ENCODE results near the gene DUSP7.

The DUSP7 gene

DNA sequence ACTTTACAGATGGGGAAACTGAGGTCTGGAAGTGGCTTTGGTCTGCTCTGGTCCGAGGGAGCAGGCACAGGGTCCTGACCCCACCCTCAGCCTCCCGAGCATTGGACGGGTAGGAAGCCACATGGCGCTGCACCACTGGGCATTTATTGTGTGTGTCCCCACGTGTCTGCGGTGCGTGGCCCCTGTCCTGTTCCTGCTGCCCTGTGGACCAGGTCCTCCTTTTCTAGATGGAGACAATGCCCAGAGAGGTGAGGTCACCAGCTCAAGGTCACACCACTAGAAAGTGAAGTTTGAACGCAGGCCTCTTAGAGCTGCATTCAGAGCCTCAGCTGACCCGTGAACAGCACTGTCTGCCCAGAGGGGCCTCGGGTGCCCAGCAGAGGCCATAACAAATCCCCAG lies 26.8 kb downstream of the DUSP7 start:
- no peak for DNase-seq (ENCODE audit: low spot score)

DNA sequence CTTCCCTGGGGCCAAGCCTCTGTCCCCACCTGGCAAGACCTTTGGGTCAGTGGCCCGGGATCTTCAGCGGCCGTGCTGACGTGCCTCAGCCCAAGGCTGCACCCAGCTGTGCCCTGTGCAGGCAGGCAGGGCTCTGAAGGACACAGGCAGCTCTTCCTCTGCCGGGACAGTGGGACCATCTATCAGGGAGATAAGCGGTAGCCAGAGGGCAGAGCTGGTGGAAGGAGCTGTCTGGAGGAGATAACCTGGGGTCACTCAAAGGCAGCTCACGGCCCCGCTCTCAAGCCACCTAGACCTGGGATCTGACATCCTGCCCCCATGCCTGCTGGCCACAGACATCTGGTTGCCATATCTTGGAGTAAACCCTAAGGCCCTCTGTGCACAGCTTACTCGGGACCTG lies 27.3 kb downstream of the DUSP7 start:
- DNase-seq (ENCODE audit: low spot score) = no peak

DNA sequence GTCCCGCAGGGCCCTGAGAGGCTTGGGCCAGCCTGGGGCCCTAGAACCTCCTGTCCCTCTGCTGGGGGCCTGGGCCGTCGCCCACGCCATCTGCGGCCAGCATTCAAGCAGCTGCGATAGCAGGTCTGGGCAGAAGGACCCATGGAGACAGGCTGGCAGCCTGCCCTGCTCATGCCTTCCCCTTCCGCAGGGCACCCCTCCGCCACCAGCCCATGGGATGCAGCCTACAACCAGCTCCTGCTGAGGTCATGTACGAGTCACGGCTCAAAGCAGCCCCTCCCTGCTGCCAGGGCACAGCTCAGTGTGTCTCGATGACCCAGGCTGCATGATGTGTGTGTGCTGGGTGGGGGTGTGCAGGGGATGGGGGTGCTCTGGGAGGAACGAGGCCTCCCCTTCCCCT lies 27.8 kb downstream of the DUSP7 start:
- DNase-seq (ENCODE audit: low spot score) = no peak

DNA sequence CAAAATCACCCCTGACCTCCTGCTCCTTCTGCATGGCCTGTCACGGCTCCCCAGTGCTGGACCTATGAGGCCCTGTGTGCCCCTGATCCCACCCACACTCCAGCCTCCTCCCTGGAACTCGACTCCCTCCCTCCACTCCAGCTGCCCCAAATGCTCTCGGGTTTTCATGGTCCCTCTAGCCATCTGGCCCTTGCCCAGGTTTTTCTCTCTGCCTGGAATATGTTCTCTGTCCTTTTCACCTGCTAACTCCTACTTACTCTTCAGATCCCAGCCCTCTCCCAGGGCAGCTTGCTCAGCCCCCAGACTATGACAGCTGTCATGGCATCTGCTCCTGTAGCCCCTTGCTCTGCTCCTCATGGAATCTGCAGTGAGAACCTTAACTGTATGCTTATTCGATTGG lies 30.3 kb downstream of the DUSP7 start:
- no peak for DNase-seq (ENCODE audit: low spot score)

DNA sequence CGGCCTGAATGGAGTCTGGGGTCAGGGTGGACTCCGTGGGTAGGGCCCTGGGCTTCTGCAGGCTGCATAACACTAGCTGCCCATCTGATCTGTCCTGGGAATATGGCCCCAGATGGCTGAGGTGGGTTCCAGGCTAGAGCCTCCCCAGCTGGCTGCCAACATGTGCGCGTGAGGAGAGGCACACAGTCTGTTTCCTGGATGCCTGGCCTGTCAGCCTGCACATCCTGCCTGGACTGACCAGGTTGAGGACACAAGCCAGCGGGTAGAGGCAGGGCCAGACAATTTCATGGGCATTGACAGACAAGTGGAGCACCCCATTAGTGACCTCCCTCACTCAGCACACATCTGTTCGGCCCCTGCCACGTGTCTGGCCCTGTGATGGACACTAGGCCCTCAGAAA lies 30.9 kb downstream of the DUSP7 start:
- DNase-seq (ENCODE audit: low spot score) = no peak

DNA sequence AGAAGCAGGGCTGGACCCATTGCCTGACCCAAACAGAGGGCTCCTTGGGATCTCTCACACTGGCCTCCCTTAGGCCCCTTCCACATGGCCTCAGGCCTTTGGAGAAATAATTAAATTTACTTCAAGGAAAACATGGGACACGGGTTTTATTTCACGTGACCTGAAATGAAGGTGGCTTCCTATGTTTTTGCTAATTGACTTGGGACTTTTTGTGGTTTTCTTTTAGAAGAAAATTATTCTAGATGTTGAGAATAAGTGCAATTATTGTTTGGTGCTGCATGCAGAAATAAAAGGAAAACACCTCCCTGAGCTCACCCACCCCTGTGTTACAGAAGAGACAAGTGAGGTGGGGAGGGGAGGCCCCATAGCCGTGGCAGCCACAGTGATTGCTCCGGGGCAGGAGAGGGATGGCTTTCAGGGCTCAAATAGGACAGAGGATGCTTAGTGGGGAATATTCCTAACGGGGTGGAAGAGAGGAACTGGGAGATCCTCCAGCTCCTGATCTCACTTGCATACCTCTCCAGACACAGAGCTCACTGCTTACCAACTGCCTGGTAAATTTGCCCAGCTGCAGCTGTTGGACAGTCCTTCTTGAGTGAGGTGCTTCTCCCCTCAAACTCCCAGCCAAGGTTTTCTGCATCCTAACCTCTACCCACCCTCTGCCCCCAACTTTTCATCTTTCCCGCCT lies 31.5 kb downstream of the DUSP7 start:
- DNase-seq (ENCODE audit: low spot score) = no peak

DNA sequence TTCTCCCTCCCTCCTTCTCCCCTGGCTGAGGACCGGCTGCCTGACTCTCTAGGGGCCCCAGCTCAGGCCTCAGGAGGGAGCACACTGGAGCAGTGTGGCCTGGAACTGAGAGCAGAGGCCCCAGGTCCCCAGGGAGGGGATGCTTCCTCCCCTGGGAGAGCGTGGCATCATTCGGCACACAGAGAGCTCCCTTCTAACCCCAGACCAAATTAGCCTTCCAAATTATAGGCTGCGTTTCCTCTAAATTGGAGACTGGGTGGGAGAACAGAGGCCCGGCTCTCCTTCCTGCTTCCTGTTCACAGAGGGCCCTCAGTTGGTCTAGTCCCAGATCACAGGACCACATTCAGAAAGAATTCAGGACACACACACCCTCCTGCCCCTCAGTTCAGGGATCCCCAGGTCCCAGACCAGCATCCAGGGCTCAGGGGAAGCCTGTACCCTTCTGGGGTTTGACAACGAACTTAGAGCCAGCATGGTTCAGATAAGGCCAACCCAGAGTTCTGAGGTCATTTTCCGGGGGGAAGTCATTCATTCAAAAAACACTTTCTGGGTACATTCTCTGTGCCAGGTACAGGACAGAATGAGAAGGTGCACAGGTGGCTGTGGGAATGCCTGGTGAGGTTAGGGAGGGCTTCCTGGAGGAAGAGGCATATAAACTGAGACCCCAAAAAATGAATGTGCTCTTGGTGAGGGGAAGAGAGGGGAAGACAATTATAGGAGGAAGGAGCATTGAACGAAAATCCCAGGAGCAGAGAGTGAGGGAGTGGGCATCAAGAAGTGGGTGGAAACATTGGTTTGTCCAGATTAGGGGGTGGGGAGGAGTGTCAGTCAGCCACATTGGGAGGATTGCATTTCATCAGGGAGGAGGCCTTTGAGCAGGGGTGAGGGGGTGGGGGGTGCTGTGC lies 32.3 kb downstream of the DUSP7 start:
- no peak for DNase-seq (ENCODE audit: low spot score)

DNA sequence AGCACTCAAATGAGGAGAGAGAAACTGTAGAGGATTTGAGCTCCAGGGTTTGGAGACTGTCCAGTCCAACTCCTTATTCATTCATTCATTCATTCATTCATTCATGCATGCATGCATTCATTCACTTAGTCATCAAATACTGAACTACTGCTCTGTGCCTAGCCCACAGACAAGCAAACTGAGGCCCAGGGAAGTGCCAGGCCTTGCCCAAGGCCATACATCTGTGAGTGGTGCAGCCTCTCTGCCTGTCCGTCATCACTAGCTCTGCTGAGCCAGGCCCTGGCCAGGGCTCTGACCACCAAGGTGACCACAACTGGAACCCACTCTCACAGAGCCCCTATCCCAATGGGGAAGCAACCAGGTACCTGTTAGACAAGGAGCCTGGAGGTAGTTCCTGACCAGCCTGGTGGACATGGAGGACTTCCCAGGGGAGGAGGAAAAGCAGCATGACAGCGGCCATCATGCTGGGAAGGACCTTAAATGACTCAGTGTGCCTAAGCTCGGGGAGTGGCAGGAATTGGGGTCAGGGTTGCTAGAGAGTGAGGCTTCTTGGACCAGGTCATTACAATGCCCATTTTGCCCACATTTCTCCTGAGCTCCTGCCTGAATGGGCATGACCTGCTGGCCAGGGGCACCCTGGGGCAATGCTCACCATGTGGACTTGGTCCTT lies 33.1 kb downstream of the DUSP7 start:
- DNase-seq (ENCODE audit: low spot score) = no peak

DNA sequence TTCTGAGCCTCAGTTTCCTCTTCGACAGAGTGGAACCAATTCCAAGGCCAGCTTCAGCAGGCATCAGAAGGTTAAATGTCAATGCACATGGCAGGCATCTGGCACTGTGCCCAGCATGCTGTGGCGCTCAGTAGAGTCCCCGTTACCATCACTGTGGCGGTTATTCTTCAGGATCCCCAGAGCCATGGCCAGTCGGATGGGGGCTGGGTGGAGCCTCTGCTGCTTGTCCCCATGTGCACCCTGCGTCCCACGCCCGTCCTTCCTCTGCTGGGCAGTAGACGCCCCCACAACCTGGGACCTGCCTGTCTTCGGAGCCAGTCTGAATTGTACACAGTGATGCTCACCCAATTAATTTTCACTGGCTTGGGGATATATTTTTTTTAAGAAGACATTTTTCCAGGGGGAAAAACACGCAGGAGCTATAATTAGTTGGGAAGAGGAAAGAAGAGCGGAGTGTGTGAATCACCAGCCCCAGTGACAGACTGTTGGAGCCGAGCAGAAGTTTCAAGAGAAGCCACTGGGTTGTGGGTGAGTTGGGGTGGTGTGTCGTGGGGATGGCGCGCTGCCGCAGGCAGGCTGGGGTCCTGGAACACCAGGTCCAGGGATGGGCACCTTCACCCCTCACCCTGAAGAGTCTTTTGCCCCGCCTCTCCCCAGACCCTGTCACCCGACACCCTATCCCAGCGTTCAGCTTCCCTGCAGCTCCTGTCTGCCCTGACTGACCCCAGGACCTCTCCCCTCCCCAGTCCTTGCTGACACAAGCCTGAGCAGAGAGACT lies 33.9 kb downstream of the DUSP7 start:
- peak; percentile 51 for DNase-seq (ENCODE audit: low spot score)

DNA sequence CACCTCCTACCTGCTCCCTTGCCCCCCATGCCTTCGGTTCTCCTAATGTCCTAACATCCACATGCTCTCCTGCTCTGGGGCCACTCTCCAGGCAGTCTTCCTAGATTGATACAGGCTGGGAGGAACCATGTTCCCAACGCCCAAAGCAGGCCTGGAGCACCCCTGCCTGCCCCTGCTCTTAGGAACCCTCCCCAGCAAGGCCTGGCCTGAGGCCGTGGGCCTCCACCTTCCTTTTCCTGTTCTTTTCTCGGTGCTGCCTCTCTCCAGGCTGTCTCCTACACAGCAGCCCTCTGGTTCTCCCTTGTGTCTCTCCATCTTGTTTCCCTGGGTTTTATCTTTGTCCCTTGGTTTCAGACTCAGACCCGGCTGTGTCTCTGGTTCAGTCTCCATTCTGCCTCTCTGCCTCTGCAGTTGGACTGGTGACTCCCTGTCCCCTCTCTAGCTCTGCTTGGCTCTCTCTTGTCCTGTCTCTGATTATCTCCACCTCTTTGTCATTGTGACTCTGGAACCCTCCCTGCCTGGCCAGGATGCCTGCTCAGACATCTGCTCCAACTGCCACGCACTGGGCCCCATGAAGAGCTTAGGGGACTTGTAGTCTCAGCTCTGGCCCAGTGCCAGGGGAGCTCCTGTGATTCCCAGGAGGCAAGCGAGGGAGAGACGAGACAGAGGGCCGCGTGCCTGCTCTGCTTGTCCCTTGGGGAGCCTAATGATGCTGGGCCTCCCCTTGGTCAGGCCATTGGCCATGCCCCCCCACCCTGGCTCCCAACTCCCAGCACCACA lies 34.7 kb downstream of the DUSP7 start:
- DNase-seq (ENCODE audit: low spot score) = peak; percentile 86

DNA sequence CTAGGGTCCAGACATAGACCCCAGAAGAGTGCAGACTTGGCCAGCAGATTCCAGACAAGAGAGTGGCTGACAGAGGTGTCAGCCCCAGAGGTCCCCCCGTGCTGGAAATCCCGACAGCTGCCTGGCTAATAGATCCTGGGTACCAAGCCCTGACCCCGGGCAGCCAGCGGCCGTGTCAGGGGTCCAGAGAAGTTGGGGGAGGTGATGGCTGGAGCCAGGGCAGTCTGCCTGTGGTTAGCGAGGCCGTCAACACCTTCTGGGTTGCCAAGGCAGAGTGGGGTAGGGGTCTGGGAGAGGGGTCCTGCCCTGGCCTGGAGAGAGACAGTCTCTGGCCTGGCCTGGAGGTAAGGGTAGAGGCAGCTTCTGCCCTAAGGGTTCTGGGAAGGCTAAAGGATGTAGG lies 35.6 kb downstream of the DUSP7 start:
- DNase-seq (ENCODE audit: low spot score) = no peak

DNA sequence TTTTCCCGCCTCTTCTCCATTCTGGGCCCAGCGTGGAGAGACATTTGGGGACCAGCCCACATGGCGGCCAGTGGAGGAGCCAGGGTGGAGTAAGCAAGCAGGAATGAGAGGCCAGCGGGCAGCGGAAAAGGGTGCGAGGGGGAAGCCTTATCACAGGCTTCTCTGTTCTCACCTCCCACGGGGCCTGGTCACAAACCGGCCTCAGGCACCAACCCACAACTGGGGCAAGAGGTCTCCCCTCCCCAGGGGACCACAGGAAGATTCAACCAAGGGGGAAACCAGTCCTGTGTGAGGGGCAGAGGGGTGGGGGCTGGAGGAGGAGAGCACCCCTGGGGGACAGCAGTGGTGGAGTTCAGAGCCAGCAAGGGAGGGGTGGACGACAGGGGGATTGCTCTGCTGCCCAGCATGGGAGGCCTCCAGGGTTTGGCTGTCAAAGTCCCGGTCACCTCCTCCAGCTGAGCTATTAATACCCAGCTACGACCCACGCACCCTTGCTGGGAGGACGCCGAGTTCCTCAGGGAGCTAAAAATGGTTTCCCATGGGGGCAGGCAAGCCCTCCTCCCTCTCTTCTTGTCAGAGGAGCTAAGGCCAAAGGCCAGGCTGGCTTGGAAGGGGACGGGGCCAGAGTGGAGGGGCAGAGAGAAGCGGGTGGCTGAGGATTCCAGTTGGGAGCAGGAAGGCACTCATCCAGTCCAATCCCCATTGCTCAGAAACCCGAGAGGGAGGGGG lies 36.9 kb downstream of the DUSP7 start:
- DNase-seq (ENCODE audit: low spot score) = no peak

DNA sequence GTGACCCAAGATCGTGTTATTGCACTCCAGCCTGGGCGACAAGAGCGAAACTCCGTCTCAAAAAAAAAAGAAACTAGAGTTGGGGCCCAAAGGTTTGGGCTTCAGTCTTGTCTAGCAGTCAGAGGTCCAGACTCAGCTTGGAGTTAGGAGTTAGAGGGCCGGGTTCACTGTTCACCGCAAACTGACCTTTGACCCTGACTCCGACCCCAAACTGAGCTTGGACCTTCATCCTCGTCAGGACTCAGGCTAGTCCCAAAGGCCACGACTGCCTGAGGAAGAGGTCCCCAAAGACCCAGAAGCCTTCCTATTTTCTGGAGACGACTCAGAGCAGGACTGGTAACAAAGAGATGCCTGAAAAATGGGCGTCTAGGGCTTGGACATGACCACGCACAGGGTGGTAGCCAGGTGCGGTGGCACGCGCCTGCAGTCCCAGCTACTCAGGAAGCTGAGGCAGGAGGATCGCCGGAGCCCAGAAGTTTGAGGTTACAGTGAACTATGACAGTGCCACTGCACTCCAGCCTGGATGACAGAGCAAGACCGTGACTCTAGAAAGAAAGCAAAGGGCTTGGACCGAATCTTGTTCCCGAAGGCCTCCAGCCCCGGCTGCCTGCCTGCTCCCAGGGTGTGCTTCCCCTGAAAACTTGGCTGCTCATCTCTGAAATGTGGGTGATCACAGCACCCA lies 37.9 kb downstream of the DUSP7 start:
- no peak for DNase-seq (ENCODE audit: low spot score)

DNA sequence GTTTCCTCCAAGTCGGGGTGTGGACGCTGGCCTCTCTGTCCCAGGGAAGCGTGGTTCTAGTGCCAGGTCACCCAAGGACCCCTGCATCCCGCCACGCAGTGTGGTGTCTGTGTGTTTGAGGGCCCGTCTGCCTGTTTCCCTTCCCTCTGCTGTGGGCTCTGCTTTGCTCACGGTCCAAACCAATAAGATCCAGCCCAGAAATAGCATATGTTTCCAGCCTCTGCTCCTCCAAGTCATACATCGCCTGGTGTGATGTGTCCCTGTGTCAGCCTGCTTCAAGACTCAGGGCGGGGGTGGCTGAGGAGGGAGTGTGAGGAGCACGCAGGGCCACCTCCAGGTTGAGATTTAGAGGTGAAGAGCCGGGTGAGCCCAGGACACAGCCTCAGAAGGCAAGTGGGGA lies 38.8 kb downstream of the DUSP7 start:
- no peak for DNase-seq (ENCODE audit: low spot score)

DNA sequence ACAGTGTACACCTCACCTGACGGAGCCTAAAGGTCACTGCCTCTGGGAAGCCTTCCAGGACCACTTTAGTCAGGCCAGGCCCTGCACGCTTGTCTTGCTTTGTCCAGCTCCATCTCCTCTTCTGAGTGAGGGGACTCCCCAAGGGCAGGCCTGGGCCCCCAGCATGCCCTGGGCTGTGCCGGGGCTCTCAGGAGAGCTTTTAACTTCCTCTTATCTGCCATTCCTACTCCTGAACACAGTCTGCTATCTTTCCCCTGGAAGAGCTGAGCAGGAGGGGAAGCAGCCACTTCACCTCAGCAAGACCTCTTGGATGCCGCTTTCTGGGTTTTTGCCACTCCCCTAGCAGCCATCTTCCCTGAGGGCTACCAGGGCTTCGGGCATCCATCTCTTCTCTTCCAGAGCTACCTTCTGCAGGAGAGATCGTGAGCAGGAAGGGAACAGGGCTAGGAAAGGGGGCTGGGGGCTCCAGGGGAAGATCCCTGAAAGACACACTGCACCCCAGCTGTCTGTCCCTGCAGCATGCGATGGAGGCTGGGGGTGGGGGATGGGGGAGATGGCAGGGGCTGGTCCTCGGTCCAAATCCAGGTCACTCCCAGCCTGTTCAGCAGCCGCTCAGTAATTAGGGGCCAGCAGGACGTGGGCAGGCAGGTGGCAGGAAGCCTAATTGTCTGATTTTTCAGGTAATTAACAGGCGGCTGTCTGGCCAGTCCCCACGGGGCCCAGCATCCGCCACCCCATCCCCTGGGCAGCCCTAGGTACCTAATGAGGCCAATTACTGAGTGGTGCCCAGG lies 40.7 kb downstream of the DUSP7 start:
- DNase-seq (ENCODE audit: low spot score) = no peak

DNA sequence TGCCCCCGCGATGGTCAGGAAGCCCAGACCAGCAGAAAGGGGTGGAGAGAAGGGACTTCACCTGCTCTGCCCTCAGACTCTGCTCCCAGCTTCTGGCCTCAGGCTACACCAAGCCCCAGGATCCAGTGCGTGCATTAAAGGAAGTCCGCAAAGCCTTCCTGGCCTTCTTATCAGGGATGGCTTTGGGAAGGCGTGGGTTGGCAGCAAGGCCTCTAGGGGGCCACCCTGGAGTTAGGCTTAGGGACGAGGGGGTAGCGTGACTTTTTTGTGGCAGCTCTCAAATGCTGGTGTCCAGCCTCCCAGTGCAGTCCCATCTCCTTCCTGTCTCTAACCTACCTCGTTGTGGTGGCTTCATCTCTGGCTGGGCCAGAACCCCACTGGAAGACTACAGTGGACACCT lies 41.8 kb downstream of the DUSP7 start:
- peak; percentile 66 for DNase-seq (ENCODE audit: low spot score)

DNA sequence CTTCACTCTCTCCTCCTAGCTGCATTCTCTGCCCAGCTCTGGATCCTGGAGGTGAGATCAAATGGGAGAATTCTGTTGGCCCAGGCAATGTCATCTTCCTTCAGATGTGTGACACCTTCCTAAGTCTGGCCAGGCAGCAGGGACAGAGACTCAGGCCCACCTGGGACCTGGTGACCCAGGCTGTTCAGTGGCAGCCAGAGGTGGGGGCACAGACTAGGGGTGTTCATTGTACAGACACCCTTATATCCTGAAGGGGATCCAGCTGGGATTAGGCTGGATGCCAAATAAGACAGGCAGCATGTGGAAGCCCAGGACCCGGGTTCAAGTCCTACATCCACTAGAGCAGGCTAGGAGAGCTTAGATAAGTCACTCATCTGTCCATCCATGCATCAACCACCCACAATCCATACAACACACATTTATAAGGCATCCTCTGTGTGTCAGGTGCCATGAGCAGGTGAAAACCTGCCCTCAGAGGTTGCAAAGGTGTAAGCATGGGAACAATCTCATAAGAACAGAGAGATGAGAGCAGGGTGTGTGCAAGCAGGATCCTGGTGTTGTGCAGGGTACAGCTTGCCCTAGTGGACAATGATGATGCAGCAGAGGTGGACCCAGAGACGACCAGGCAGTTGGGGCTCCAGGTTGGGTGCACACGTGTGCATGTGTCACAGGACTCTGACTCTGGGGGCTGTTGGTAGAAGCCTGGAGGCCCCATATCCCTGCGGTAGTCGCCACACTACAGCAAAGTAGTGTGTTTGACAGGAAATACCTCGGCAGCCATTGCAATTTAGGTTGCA lies 42.4 kb downstream of the DUSP7 start:
- no peak for DNase-seq (ENCODE audit: low spot score)

DNA sequence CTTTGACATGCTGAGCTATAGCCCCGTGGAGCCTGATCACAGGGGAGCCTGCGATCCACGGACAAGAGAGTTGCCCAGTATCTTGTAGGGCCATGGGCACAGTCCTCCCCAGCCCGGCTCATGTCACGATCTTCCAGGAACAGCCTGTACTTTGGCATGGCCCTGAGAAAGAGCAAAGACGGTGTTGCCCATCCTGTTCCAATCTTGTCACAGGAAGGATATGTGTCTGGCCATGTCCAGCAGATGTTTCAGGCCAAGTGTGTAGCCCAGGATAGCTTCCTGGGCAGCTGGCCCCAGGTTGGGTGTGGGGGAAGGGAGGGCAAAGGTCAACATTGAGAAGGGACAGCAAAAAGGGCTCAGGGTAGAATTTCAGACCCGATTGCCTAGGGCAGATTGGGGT lies 43.7 kb downstream of the DUSP7 start:
- DNase-seq (ENCODE audit: low spot score) = no peak

All from SK-N-DZ (cell line).